Bronchial epithelial cell (primary cell): Measurements from ENCODE around the gene WDR7. TPM values are rescaled to one million over a fixed set of nuclear protein-coding genes. Genes with fewer than 3 reads are reported as not detected.

ENCODE experiments used
- DNase-seq: peaks from one replicate; pipeline ENCODE4 v3.0.0-alpha.2; 2010; ENCODE audit warnings: low read depth
- FAIRE-seq: peaks from 2 replicates; lab custom pipeline; 2011; peaks lifted over from hg19 to GRCh38; lab: Jason Lieb, UNC
- H3K27me3 ChIP-seq: 2 replicates; pipeline ENCODE4 v1.5.1; 2011; ENCODE audit warnings: low read length; ENCODE audit not compliant: control insufficient read depth, insufficient read depth
- H3K36me3 ChIP-seq: 2 replicates; pipeline ENCODE4 v1.5.1; 2011; ENCODE audit warnings: low read length; ENCODE audit not compliant: control insufficient read depth, insufficient read depth
- H3K4me3 ChIP-seq: 2 replicates; pipeline ENCODE4 v1.5.1; 2011; ENCODE audit warnings: mild to moderate bottlenecking, low read depth, low read length, control low read depth
- CTCF ChIP-seq: IDR thresholded peaks from 2 replicates; pipeline ENCODE4 v1.5.1; 2011; ENCODE audit warnings: mild to moderate bottlenecking, moderate library complexity, low read length, control low read depth, inconsistent platforms; ENCODE audit not compliant: insufficient read depth, severe bottlenecking
- total RNA-seq: library from RNA; depleted of rRNA; stranded (reverse); fragments of >200 nt; gene quantifications from 2 replicates; pipeline ENCODE4 v1.2.1, GENCODE V29; 2014

WDR7 gene
- total RNA-seq, 1 donor from 2014 or later: 14.5 TPM

- no peaks in the 10 kb centered on the region for H3K27me3 ChIP-seq
- no peak for FAIRE-seq
- DNase-seq: peak; percentile 45
- H3K36me3 ChIP-seq: no peaks in the 10 kb centered on the region
- no peak for TF ChIP-seq CTCF
- no peak overlapping the region for H3K4me3 ChIP-seq
These were observed 341.6 kb downstream of the WDR7 start for GRCh38 chr18:56992777-56993176.

GRCh38 chr18:56995579-56996188, 344.5 kb downstream of the WDR7 start:
- H3K27me3 ChIP-seq: no peaks in the 10 kb centered on the region
- no peak for FAIRE-seq
- DNase-seq: no peak
- H3K36me3 ChIP-seq: no peaks in the 10 kb centered on the region
- no peak overlapping the region for H3K4me3 ChIP-seq
- no peak for TF ChIP-seq CTCF

GRCh38 chr18:56997200-56997599, 346.0 kb downstream of the WDR7 start:
- FAIRE-seq (no peak), DNase-seq (no peak)
- H3K4me3 ChIP-seq: no peak overlapping the region
- no peaks in the 10 kb centered on the region for H3K36me3 ChIP-seq
- H3K27me3 ChIP-seq: no peaks in the 10 kb centered on the region
- no peak for TF ChIP-seq CTCF

GRCh38 chr18:56999823-57000222, 348.7 kb downstream of the WDR7 start:
- H3K4me3 ChIP-seq: no peak overlapping the region
- TF ChIP-seq CTCF: no peak
- DNase-seq (no peak), FAIRE-seq (no peak)
- no peaks in the 10 kb centered on the region for H3K36me3 ChIP-seq
- H3K27me3 ChIP-seq: no peaks in the 10 kb centered on the region

GRCh38 chr18:57002627-57003026, 351.5 kb downstream of the WDR7 start:
- Histone ChIP-seq H3K36me3 (no peaks in the 10 kb centered on the region), H3K4me3 (no peak overlapping the region), H3K27me3 (no peaks in the 10 kb centered on the region)
- no peak for DNase-seq
- no peak for FAIRE-seq
- TF ChIP-seq CTCF: no peak

GRCh38 chr18:57003342-57003741, 352.2 kb downstream of the WDR7 start:
- no peak for TF ChIP-seq CTCF
- Histone ChIP-seq H3K27me3 (no peaks in the 10 kb centered on the region), H3K4me3 (no peak overlapping the region), H3K36me3 (no peaks in the 10 kb centered on the region)
- DNase-seq (peak; percentile 15), FAIRE-seq (no peak)
